Right lobe of liver (tissue), 6 donors: ENCODE measurements around the gene TYRO3. TPM values are rescaled to one million over a fixed set of nuclear protein-coding genes. Genes with fewer than 3 reads are reported as not detected.

ENCODE experiments used
- ATAC-seq, 4 donors: fragments of 200-7000 bp; cut with Tn5 transposase; one replicate each; pipeline ENCODE4 v1.9.1; 2020; ENCODE audit warnings: mild to moderate bottlenecking in 4 of 4, moderate library complexity in 4 of 4
- DNase-seq, 3 donors: peaks; one replicate each; pipeline ENCODE4 v3.0.0-alpha.2; 2020
- H3K27ac ChIP-seq, 3 donors: fragments of 200-600 bp; one replicate each; pipeline ENCODE4 v1.8.0; 2022
- H3K27me3 ChIP-seq, 2 donors: fragments of 200-600 bp; one replicate each; pipeline ENCODE4 v1.8.0; 2022
- H3K36me3 ChIP-seq, 4 donors: fragments of 200-600 bp; sonication (generic) in 1 of 4; one replicate each; pipeline versions ENCODE4 v1.5.1 to v1.8.0; 2017 to 2022; ENCODE audit warnings: control low read depth in 1 of 4
- H3K4me1 ChIP-seq, 4 donors: fragments of 200-600 bp; sonication (generic) in 1 of 4; one replicate each; pipeline versions ENCODE4 v1.5.1 to v1.8.0; 2017 to 2022; ENCODE audit warnings: control low read depth in 1 of 4
- H3K4me3 ChIP-seq, 3 donors: fragments of 200-600 bp; one replicate each; pipeline ENCODE4 v1.8.0; 2022
- H3K9me3 ChIP-seq, 4 donors: fragments of 200-600 bp; sonication (generic) in 1 of 4; one replicate each; pipeline versions ENCODE4 v1.5.1 to v1.8.0; 2017 to 2022; ENCODE audit warnings: control low read depth in 1 of 4
- POLR2A ChIP-seq: fragments of 450-650 bp; IDR thresholded peaks from one replicate; pipeline ENCODE4 v1.6.1; 2017; ENCODE audit warnings: antibody characterized with exemption, mild to moderate bottlenecking
- WGBS: methylation state at CpG from one replicate; pipeline ENCODE4 v1.1.6; 2018; ENCODE audit warnings: low coverage, low lambda C conversion rate; ENCODE audit not compliant: insufficient coverage; ENCODE audit errors: missing lambda C conversion rate; 5-methylcytosine and 5-hydroxymethylcytosine counted together
- intact Hi-C, 2 donors: fragments of 100-400 bp; cut with DNase I; formaldehyde crosslinking; loops; one replicate each; pipeline versions ENCODE4 v1.11.2 to v1.14.1; 2022
- long read RNA-seq: library from polyadenylated mRNA; unstranded; transcript quantifications from one replicate; pipeline ENCODE4 v2.0.0, GENCODE V29; 2019
- total RNA-seq, 6 experiments: library from RNA; depleted of rRNA in 2 of 6; stranded (reverse); fragments of >200 nt in 2 of 6; fragmentation: NEBNext Ultra II Directional in 3 of 6; extraction: Animal tissue kit (Norgen Biotek cat#: 25700) in 3 of 6; gene quantifications; one replicate each; pipeline versions ENCODE4 v1.1.0 to v1.2.4, GENCODE V29; 2016 to 2023
- TF ChIP-seq, protein P1 (sequence below), 4 donors: fragments of 200-600 bp in 3 of 4; fragments of 450-650 bp in 1 of 4; IDR thresholded peaks; one replicate each; pipeline versions ENCODE4 v1.5.1 to v1.8.0; 2016 to 2022; ENCODE audit warnings: antibody characterized with exemption in 4 of 4, mild to moderate bottlenecking in 2 of 4
- donor health status: DM: no; HTN: yes; CAD: no.
- donor health status: DM: no; HTN: no; CAD: no.
- donor health status: DM: no; HTN: no; CAD: no.
- donor health status: DM: no; HTN: yes; CAD: no.
- donor health status: DM: no; HTN: yes; CAD: no.

Gene TYRO3
- 1 to 10 TPM; 1.1 to 2.9 (median 1.8) TPM for total RNA-seq
- long read RNA-seq = 0 reads

DNA sequence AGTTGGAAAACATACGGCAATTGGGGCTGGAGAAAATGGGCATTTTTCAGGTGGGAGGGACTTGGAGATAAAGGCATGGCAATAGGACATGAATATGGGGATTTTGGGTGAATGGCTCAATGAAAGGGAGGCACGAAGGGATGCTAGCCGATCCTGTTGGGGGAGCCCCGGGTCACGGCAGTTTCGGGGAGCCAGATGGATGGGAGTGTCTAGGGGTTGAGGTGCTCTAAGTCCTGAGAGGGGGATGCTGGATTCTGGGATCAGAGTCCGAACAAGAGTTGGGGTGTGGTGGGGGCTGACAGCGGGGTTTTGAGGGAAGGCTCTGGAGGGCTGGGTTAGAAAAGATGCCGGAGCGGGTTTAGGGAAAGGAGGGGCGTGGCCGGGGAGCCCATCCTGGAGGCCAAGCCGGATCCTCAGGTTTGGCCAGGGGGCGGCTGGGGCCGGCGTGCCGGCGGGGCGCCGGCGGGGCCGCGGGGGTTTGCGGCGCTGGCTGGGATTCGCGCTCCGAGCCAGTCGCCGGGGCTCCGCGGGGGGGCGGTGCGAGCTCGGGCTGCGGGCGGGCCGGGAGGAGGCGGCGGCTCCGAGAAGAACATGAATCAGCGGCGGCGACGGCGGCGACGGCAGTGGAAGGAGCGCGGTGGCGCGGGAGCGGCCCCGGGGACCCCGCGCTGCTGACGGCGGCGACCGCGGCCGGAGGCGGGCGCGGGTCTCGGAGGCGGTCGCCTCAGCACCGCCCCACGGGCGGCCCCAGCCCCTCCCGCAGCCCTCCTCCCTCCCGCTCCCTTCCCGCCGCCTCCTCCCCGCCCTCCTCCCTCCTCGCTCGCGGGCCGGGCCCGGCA, at the start of gene TYRO3:
Gene TYRO3 (plus strand): TSS at position 813 of the 839 bp plus-strand sequence. CDS start 46 bp downstream, outside the sequence.
- WGBS = 8% methylated on average over 10 of the region's 81 CpGs
- H3K9me3 ChIP-seq = no peaks in the 10 kb centered on the region
- no peak for TF ChIP-seq POLR2A
- TF ChIP-seq, protein P1, sequence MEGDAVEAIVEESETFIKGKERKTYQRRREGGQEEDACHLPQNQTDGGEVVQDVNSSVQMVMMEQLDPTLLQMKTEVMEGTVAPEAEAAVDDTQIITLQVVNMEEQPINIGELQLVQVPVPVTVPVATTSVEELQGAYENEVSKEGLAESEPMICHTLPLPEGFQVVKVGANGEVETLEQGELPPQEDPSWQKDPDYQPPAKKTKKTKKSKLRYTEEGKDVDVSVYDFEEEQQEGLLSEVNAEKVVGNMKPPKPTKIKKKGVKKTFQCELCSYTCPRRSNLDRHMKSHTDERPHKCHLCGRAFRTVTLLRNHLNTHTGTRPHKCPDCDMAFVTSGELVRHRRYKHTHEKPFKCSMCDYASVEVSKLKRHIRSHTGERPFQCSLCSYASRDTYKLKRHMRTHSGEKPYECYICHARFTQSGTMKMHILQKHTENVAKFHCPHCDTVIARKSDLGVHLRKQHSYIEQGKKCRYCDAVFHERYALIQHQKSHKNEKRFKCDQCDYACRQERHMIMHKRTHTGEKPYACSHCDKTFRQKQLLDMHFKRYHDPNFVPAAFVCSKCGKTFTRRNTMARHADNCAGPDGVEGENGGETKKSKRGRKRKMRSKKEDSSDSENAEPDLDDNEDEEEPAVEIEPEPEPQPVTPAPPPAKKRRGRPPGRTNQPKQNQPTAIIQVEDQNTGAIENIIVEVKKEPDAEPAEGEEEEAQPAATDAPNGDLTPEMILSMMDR (IDR thresholded peaks at IDR 0.05) = no peak
- H3K4me3 ChIP-seq = peak within 1 kb of the TSS; percentile 36 to 59 (median 36)
- H3K27ac ChIP-seq = no peak within 1 kb of the TSS
- H3K27me3 ChIP-seq = no peaks in the 10 kb centered on the region
- intact Hi-C loops = no loop called here
- ATAC-seq = peak; percentile 71 to 80 (median 76)
- H3K36me3 ChIP-seq = no peaks in the 10 kb centered on the region
- peak in 2 of 3 donors; percentile 68 to 69 for DNase-seq
- peaks cover 0 to 6% (median 0%) of the 10 kb centered on the region in 4 donors for H3K4me1 ChIP-seq

DNA sequence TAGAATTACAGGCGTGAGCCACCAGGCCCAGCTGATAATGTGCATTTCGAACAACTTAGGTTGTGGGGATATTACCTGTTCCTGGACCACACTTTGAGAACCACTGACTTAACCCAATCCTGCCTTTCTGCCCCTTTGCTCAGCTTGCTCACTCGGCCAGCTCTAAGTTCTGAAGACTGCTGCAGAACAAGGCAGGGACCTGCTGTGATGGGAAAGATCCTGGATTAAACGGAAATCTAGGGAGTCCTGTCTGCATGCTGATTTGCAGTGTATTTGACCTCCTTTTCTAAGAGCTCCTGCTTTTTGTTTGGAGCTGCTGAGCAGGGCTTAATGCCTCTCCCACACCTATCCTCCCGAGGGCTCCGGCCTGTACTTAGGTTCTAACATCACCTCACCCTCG, 48.3 kb upstream of the TYRO3 start:
- DNase-seq = no peak
- H3K9me3 ChIP-seq = no peaks in the 10 kb centered on the region
- peaks cover 0 to 23% (median 0%) of the 10 kb centered on the region in 4 donors for H3K4me1 ChIP-seq
- H3K36me3 ChIP-seq = no peaks in the 10 kb centered on the region
- WGBS = 92% methylated on average over 2 of the region's 7 CpGs
- ATAC-seq = no peak
- TF ChIP-seq, protein P1 (IDR thresholded peaks at IDR 0.05) = no peak
- TF ChIP-seq POLR2A = no peak
- H3K4me3 ChIP-seq = no peak overlapping the region
- H3K27ac ChIP-seq = no peak overlapping the region
- intact Hi-C loops = no loop called here
- H3K27me3 ChIP-seq = peaks cover 0 to 10% of the 10 kb centered on the region in 2 donors

DNA sequence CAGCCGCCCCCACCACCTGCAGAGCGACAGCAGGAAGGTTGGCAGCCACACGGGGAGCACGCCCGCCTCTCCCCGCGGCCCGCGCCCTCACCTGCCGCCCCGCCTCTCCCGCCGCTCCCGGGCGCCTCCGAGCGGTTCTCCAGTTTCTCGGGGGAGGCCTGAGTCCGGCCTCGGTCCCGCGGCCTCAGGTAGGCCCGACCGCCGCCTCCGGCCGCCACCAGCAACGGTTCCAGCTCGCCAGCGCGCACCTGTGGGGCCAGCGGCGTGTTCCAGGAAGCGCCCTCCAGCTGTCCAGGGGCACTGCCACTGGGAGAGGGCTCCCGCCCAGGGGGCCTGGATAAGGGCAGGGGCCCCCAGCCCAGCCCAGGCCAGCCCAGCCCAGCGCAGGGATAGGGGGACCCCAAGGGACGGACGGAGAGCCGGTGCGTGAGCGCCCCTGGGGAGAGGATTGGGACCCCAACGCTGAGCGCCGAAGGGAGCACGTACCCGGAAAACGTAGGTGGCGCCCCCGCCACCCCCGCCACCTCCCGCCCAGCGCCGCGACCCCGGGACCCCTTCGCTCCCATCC, 47.6 kb upstream of the TYRO3 start:
- TF ChIP-seq, protein P1 (IDR thresholded peaks at IDR 0.05) = no peak
- no peak for TF ChIP-seq POLR2A
- WGBS = no CpG with 5 or more reads among the region's 56 CpGs
- Histone ChIP-seq H3K4me1 (peaks cover 0 to 23% (median 0%) of the 10 kb centered on the region in 4 donors), H3K9me3 (no peaks in the 10 kb centered on the region), H3K27ac (no peak overlapping the region), H3K4me3 (no peak overlapping the region), H3K36me3 (no peaks in the 10 kb centered on the region), H3K27me3 (peaks cover 0 to 10% of the 10 kb centered on the region in 2 donors)
- DNase-seq (no peak), ATAC-seq (no peak)
- intact Hi-C loops = no loop called here

DNA sequence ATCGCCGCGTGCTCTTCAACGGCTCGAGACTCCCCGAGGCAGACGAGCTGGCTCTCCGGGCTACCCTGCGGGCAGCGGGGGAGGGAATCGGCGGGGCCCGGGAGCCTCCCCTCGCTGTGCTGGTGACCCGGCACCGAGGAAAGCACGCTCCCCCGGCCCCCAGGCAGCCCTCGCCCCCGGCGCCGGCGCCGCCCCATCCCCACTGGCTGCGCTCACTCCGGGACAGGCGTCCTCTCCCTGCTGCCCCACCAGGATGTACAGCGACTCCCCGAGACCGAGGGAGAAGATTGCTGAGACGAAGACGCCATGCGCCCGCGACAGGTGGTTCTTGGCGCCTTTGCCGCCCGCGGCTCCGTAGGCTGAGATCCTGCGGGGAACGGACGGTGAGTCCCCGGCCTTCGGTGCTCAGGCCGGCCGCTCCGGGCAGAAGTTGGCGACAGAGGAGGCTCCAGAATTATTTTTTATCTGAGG, 47.1 kb upstream of the TYRO3 start:
- DNase-seq (no peak), ATAC-seq (no peak)
- WGBS = 2% methylated on average over 10 of the region's 49 CpGs
- Histone ChIP-seq H3K36me3 (no peaks in the 10 kb centered on the region), H3K4me3 (peak overlapping the region in 1 of 3 donors; percentile 38), H3K4me1 (peaks cover 0 to 23% (median 0%) of the 10 kb centered on the region in 4 donors), H3K27ac (no peak overlapping the region), H3K27me3 (peaks cover 0 to 10% of the 10 kb centered on the region in 2 donors), H3K9me3 (no peaks in the 10 kb centered on the region)
- intact Hi-C loops = no loop called here
- TF ChIP-seq, protein P1 (IDR thresholded peaks at IDR 0.05) = no peak
- no peak for TF ChIP-seq POLR2A
